ENCODE results near the gene GMPS. TPM values are rescaled to one million over a fixed set of nuclear protein-coding genes. Genes with fewer than 3 reads are reported as not detected.

GMPS gene
- total and polyA plus RNA-seq, 2 of the 8 experiments (the other 6 are each of a cell fraction or from before 2014, with no cell fraction given) = 57.7 to 175 TPM

GRCh38 chr3:155979746-155980145 lies 109.3 kb downstream of the GMPS start:
- Histone ChIP-seq H2BK5ac (ENCODE audit: low read depth, low read length) (no peak overlapping the region), H3K27me3 (replicated peaks in 1 of 4; ENCODE audit: control insufficient read depth in 3 of 4, extremely low read depth in 1 of 4, insufficient read depth in 3 of 4, low read length in 3 of 4) (no peaks in the 10 kb centered on the region), H4K20me1 (replicated peaks in 1 of 2; ENCODE audit: control insufficient read depth in 1 of 2, insufficient read depth in 2 of 2, low read length in 2 of 2) (no peaks in the 10 kb centered on the region), H3K9me3 (ENCODE audit: insufficient read depth in 2 of 2, low read depth in 1 of 2, low read length in 1 of 2) (no peaks in the 10 kb centered on the region), H3K56ac (replicated peaks; ENCODE audit: insufficient read length, low read depth, low read length) (no peak overlapping the region), H4K91ac (replicated peaks; ENCODE audit: insufficient read length, low read length) (no peak overlapping the region), H3K4me3 (ENCODE audit: extremely low read depth in 1 of 4, insufficient read depth in 2 of 4, low read depth in 3 of 4, low read length in 4 of 4) (no peak overlapping the region), H2BK15ac (ENCODE audit: low read length) (no peak overlapping the region), H3K4me2 (ENCODE audit: insufficient read depth in 1 of 2, low read depth in 2 of 2, low read length in 2 of 2) (no peak overlapping the region), H3K18ac (ENCODE audit: extremely low read depth, low read length) (no peak overlapping the region), H2BK20ac (ENCODE audit: low read length) (no peak overlapping the region), H3K4me1 (replicated peaks in 1 of 4; ENCODE audit: control insufficient read depth in 3 of 4, insufficient read depth in 4 of 4, low read length in 3 of 4) (no peaks in the 10 kb centered on the region), H2AK5ac (ENCODE audit: low read depth, low read length) (no peak overlapping the region), H3K23me2 (ENCODE audit: low read depth, low read length) (no peaks in the 10 kb centered on the region), H3K79me2 (ENCODE audit: control insufficient read depth in 1 of 2, insufficient read depth in 2 of 2, low read length in 2 of 2) (no peaks in the 10 kb centered on the region), H3K79me1 (ENCODE audit: low read depth, low read length) (no peaks in the 10 kb centered on the region), H2BK12ac (ENCODE audit: low read depth, low read length) (no peak overlapping the region), H2BK120ac (replicated peaks; ENCODE audit: low read depth, low read length) (no peak overlapping the region), H4K8ac (ENCODE audit: extremely low read depth, insufficient read depth, low read length) (no peak overlapping the region), H3K36me3 (ENCODE audit: control insufficient read depth in 2 of 4, insufficient read depth in 4 of 4, low read length in 3 of 4) (no peaks in the 10 kb centered on the region), H3K14ac (ENCODE audit: insufficient read length) (no peak overlapping the region), H4K5ac (ENCODE audit: insufficient read length, low read depth, low read length) (no peak overlapping the region), H3K4ac (replicated peaks; ENCODE audit: insufficient read length, low read depth, low read length) (no peak overlapping the region), H3K27ac (ENCODE audit: low read depth, low read length) (no peak overlapping the region), H3K23ac (ENCODE audit: insufficient read length) (no peak overlapping the region), H3K9ac (replicated peaks in 1 of 4; ENCODE audit: extremely low read depth in 1 of 4, low read depth in 3 of 4, low read length in 3 of 4) (no peak overlapping the region), H2AFZ (ENCODE audit: low read length) (no peak overlapping the region)
- no peak for TF ChIP-seq POU5F1 (IDR thresholded peaks at IDR 0.05; ENCODE audit: low read depth, low read length)
- TF ChIP-seq HDAC2 (IDR thresholded peaks at IDR 0.05; ENCODE audit: borderline replicate concordance in 1 of 2, low read depth in 2 of 2, low read length in 2 of 2) = no peak
- DNase-seq (ENCODE audit: low read depth in 1 of 2, low spot score in 2 of 2) = no peak
- CTCF ChIA-PET (ENCODE audit: partially characterized antibody) = interaction anchor here (0.6 to 1.6 kb wide), 8 partner anchors 15 to 893 kb away, joined by 3 to 6 read pairs (median 4); no protein-coding TSS in a partner anchor
- 79% methylated on average over 3 of the region's 3 CpGs; no CpG with 5 or more reads in 1 of the 2 experiments for WGBS, 2 experiments (ENCODE audit: extremely low coverage in 1 of 2, insufficient coverage in 1 of 2, insufficient read length in 1 of 2, insufficient replicate concordance in 2 of 2, low coverage in 1 of 2, low lambda C conversion rate in 2 of 2, missing lambda C conversion rate in 1 of 2)
- POLR2A ChIA-PET (ENCODE audit: partially characterized antibody) = no interaction called here
- FAIRE-seq = no peak

All from H1 (cell line).